ENCODE data around the gene BIN2.

Gene BIN2

GRCh38 chr12:51361161-51362016, 37.4 kb upstream of the BIN2 start:
- no peak overlapping the region for H3K27ac ChIP-seq (ENCODE audit: low read length)
- H3K27me3 ChIP-seq (ENCODE audit: control insufficient read depth, insufficient read depth, low read length), result no peaks in the 10 kb centered on the region
- no peak overlapping the region for H3K9ac ChIP-seq (ENCODE audit: low read length)
- H3K36me3 ChIP-seq (ENCODE audit: control insufficient read depth, low read depth, low read length), result no peaks in the 10 kb centered on the region
- H3K9me3 ChIP-seq (ENCODE audit: control insufficient read depth, low read depth, low read length), result no peaks in the 10 kb centered on the region
- no peak overlapping the region for H3K4me3 ChIP-seq (ENCODE audit: low read length)
- no peaks in the 10 kb centered on the region for H3K4me1 ChIP-seq (ENCODE audit: control insufficient read depth, low read depth, low read length)

- no peaks in the 10 kb centered on the region for H3K9me3 ChIP-seq (ENCODE audit: control insufficient read depth, low read depth, low read length)
- H3K27me3 ChIP-seq (ENCODE audit: control insufficient read depth, insufficient read depth, low read length), result no peaks in the 10 kb centered on the region
- no peaks in the 10 kb centered on the region for H3K4me1 ChIP-seq (ENCODE audit: control insufficient read depth, low read depth, low read length)
- H3K36me3 ChIP-seq (ENCODE audit: control insufficient read depth, low read depth, low read length), result no peaks in the 10 kb centered on the region
- H3K9ac ChIP-seq (ENCODE audit: low read length), result no peak overlapping the region
- H3K27ac ChIP-seq (ENCODE audit: low read length), result no peak overlapping the region
- H3K4me3 ChIP-seq (ENCODE audit: low read length), result no peak overlapping the region
Observed at GRCh38 chr12:51360315-51360714, 36.3 kb upstream of the BIN2 start.

DNA sequence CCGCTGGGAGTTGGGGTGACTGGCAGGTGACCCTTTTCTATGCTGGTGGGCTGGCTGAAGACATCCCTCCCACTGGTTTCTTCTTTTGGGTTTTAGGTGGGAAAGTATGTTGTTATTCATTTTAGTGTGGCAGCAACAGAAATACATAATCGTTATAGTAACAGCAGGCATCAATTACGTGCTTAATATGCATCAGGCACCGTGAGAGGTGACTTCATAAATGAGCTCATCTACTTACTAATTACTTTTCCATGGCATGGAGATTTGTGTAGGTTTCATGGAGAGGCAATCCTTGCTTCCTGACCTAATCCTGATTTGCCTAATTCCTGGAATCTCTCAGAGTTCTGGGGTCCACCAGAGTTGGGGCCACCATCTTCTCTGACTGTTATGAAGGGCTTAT, 35.9 kb upstream of the BIN2 start:
- H3K4me1 ChIP-seq (ENCODE audit: control insufficient read depth, low read depth, low read length), result no peaks in the 10 kb centered on the region
- no peak overlapping the region for H3K27ac ChIP-seq (ENCODE audit: low read length)
- H3K27me3 ChIP-seq (ENCODE audit: control insufficient read depth, insufficient read depth, low read length), result no peaks in the 10 kb centered on the region
- no peaks in the 10 kb centered on the region for H3K9me3 ChIP-seq (ENCODE audit: control insufficient read depth, low read depth, low read length)
- no peak overlapping the region for H3K4me3 ChIP-seq (ENCODE audit: low read length)
- no peaks in the 10 kb centered on the region for H3K36me3 ChIP-seq (ENCODE audit: control insufficient read depth, low read depth, low read length)
- no peak overlapping the region for H3K9ac ChIP-seq (ENCODE audit: low read length)

DNA sequence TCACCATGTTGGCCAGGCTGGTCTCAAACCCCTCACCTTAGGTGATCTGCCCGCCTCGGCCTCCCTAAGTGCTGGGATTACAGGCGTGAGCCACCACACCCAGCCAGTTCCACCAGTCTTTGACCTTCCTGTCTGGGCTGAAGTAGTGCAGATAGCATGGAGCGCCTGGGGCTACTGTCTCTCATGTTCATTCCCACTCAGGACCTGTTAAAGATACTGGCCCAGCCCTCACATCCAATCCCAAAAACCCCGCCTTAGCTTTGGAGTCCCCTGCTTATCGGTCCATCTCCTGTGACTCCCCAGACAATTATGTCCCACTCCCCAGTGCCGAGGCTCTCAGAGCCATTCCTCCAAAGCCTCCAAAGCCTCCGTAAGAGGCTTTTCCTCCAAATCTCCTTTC, 34.5 kb upstream of the BIN2 start:
- no peaks in the 10 kb centered on the region for H3K9me3 ChIP-seq (ENCODE audit: control insufficient read depth, low read depth, low read length)
- no peaks in the 10 kb centered on the region for H3K27me3 ChIP-seq (ENCODE audit: control insufficient read depth, insufficient read depth, low read length)
- H3K9ac ChIP-seq (ENCODE audit: low read length), result no peak overlapping the region
- H3K36me3 ChIP-seq (ENCODE audit: control insufficient read depth, low read depth, low read length), result no peaks in the 10 kb centered on the region
- H3K4me3 ChIP-seq (ENCODE audit: low read length), result no peak overlapping the region
- H3K4me1 ChIP-seq (ENCODE audit: control insufficient read depth, low read depth, low read length), result no peaks in the 10 kb centered on the region
- no peak overlapping the region for H3K27ac ChIP-seq (ENCODE audit: low read length)

GRCh38 chr12:51357374-51358047, 33.5 kb upstream of the BIN2 start:
- no peaks in the 10 kb centered on the region for H3K36me3 ChIP-seq (ENCODE audit: control insufficient read depth, low read depth, low read length)

GRCh38 chr12:51351913-51352532, 28.0 kb upstream of the BIN2 start:
- no peak overlapping the region for H3K4me3 ChIP-seq (ENCODE audit: low read length)
- H3K27me3 ChIP-seq (ENCODE audit: control insufficient read depth, insufficient read depth, low read length), result no peaks in the 10 kb centered on the region
- H3K36me3 ChIP-seq (ENCODE audit: control insufficient read depth, low read depth, low read length), result no peaks in the 10 kb centered on the region
- no peak overlapping the region for H3K9ac ChIP-seq (ENCODE audit: low read length)
- no peak overlapping the region for H3K27ac ChIP-seq (ENCODE audit: low read length)
- no peaks in the 10 kb centered on the region for H3K4me1 ChIP-seq (ENCODE audit: control insufficient read depth, low read depth, low read length)
- no peaks in the 10 kb centered on the region for H3K9me3 ChIP-seq (ENCODE audit: control insufficient read depth, low read depth, low read length)

More at GRCh38 chr12:51357374-51358047, 33.5 kb upstream of the BIN2 start:
- no peaks in the 10 kb centered on the region for H3K27me3 ChIP-seq (ENCODE audit: control insufficient read depth, insufficient read depth, low read length)
- H3K27ac ChIP-seq (ENCODE audit: low read length), result no peak overlapping the region
- no peak overlapping the region for H3K9ac ChIP-seq (ENCODE audit: low read length)
- H3K4me3 ChIP-seq (ENCODE audit: low read length), result no peak overlapping the region
- no peaks in the 10 kb centered on the region for H3K9me3 ChIP-seq (ENCODE audit: control insufficient read depth, low read depth, low read length)
- H3K4me1 ChIP-seq (ENCODE audit: control insufficient read depth, low read depth, low read length), result no peaks in the 10 kb centered on the region

GRCh38 chr12:51349026-51349425, 25.1 kb upstream of the BIN2 start:
- H3K9ac ChIP-seq (ENCODE audit: low read length), result no peak overlapping the region
- H3K27me3 ChIP-seq (ENCODE audit: control insufficient read depth, insufficient read depth, low read length), result no peaks in the 10 kb centered on the region
- no peaks in the 10 kb centered on the region for H3K9me3 ChIP-seq (ENCODE audit: control insufficient read depth, low read depth, low read length)
- no peak overlapping the region for H3K27ac ChIP-seq (ENCODE audit: low read length)
- no peaks in the 10 kb centered on the region for H3K36me3 ChIP-seq (ENCODE audit: control insufficient read depth, low read depth, low read length)
- no peaks in the 10 kb centered on the region for H3K4me1 ChIP-seq (ENCODE audit: control insufficient read depth, low read depth, low read length)
- H3K4me3 ChIP-seq (ENCODE audit: low read length), result no peak overlapping the region

GRCh38 chr12:51348116-51348515, 24.1 kb upstream of the BIN2 start:
- Histone ChIP-seq H3K4me1 (ENCODE audit: control insufficient read depth, low read depth, low read length) (no peaks in the 10 kb centered on the region), H3K36me3 (ENCODE audit: control insufficient read depth, low read depth, low read length) (no peaks in the 10 kb centered on the region), H3K9ac (ENCODE audit: low read length) (no peak overlapping the region), H3K4me3 (ENCODE audit: low read length) (no peak overlapping the region), H3K27me3 (ENCODE audit: control insufficient read depth, insufficient read depth, low read length) (no peaks in the 10 kb centered on the region), H3K27ac (ENCODE audit: low read length) (no peak overlapping the region), H3K9me3 (ENCODE audit: control insufficient read depth, low read depth, low read length) (no peaks in the 10 kb centered on the region)

- no peak within 1 kb of the TSS for H3K4me3 ChIP-seq (ENCODE audit: low read length)
- no peaks in the 10 kb centered on the region for H3K9me3 ChIP-seq (ENCODE audit: control insufficient read depth, low read depth, low read length)
- H3K9ac ChIP-seq (ENCODE audit: low read length), result no peak within 1 kb of the TSS
- H3K27ac ChIP-seq (ENCODE audit: low read length), result no peak within 1 kb of the TSS
- H3K36me3 ChIP-seq (ENCODE audit: control insufficient read depth, low read depth, low read length), result no peaks in the 10 kb centered on the region
- no peaks in the 10 kb centered on the region for H3K27me3 ChIP-seq (ENCODE audit: control insufficient read depth, insufficient read depth, low read length)
- no peaks in the 10 kb centered on the region for H3K4me1 ChIP-seq (ENCODE audit: control insufficient read depth, low read depth, low read length)
Observed at GRCh38 chr12:51346581-51346980, 22.6 kb upstream of the BIN2 start, which contains the start of gene CELA1. Gene CELA1, minus strand, starts transcription at chr12:51346679. Its CDS starts 41 bp downstream, at chr12:51346638.

- Histone ChIP-seq H3K27ac (ENCODE audit: low read length) (no peak overlapping the region), H3K36me3 (ENCODE audit: control insufficient read depth, low read depth, low read length) (no peaks in the 10 kb centered on the region), H3K9ac (ENCODE audit: low read length) (no peak overlapping the region), H3K4me1 (ENCODE audit: control insufficient read depth, low read depth, low read length) (peaks cover 4% of the 10 kb centered on the region), H3K27me3 (ENCODE audit: control insufficient read depth, insufficient read depth, low read length) (no peaks in the 10 kb centered on the region), H3K4me3 (ENCODE audit: low read length) (no peak overlapping the region), H3K9me3 (ENCODE audit: control insufficient read depth, low read depth, low read length) (no peaks in the 10 kb centered on the region)
Observed at GRCh38 chr12:51345681-51346080, 21.7 kb upstream of the BIN2 start.

DNA sequence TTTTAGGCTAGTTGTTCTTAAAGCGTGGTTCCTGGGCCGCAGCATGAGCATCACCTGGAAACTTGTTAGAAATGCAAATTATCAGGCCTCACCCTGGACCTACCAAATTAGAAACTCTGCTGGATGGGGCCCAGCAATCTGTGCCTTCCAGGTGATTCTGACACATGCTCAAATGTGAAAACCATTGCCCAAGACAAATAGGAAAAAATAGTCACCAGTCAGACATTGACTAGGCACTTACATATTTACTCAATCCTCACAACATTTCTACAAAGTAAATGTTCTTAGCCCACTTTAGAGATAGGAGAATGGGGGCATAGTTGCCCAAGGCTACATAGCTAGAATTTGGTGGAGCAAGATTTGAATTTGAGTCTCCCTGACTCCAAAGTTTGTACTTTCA, 19.2 kb upstream of the BIN2 start:
- no peak overlapping the region for H3K9ac ChIP-seq (ENCODE audit: low read length)
- no peak overlapping the region for H3K27ac ChIP-seq (ENCODE audit: low read length)
- no peak overlapping the region for H3K4me3 ChIP-seq (ENCODE audit: low read length)
- no peaks in the 10 kb centered on the region for H3K27me3 ChIP-seq (ENCODE audit: control insufficient read depth, insufficient read depth, low read length)
- H3K36me3 ChIP-seq (ENCODE audit: control insufficient read depth, low read depth, low read length), result no peaks in the 10 kb centered on the region
- no peaks in the 10 kb centered on the region for H3K9me3 ChIP-seq (ENCODE audit: control insufficient read depth, low read depth, low read length)
- H3K4me1 ChIP-seq (ENCODE audit: control insufficient read depth, low read depth, low read length), result peaks cover 4% of the 10 kb centered on the region

Measured in iPS-18a (cell line).